Stimulated activated naive CD4-positive, alpha-beta T cell (primary cell): Measurements from ENCODE around the gene RPP25L.
"Not testable (repeated sequence)": the region's sequence is repeated elsewhere in the genome, so short reads cannot be mapped to it uniquely, and the experiment has no call there.

Source experiments
- DNase-seq, 6 experiments: peaks; one replicate each; lab custom pipeline; 2025; lab: John Stamatoyannopoulos, UW

Gene RPP25L

GRCh38 chr9:34611811-34612787, at the start of gene RPP25L:
RPP25L (minus strand) TSS chr9:34612097; CDS start chr9:34611296, 801 bp downstream.
- DNase-seq: peak; percentile 75 to 90 (median 82)

GRCh38 chr9:34659592-34660253, 47.8 kb upstream of the RPP25L start:
- DNase-seq: no peak

GRCh38 chr9:34658461-34658860, 46.6 kb upstream of the RPP25L start:
- DNase-seq: no peak

- no peak for DNase-seq
Measured at GRCh38 chr9:34656992-34657391, 45.1 kb upstream of the RPP25L start.

GRCh38 chr9:34655394-34655793, 43.5 kb upstream of the RPP25L start:
- no peak for DNase-seq

GRCh38 chr9:34654323-34655051, 42.6 kb upstream of the RPP25L start:
- no peak for DNase-seq

- DNase-seq: no peak
Measured at GRCh38 chr9:34653151-34654072, 41.5 kb upstream of the RPP25L start.

GRCh38 chr9:34652602-34653000, 40.7 kb upstream of the RPP25L start:
- DNase-seq: no peak

GRCh38 chr9:34651876-34652601, 40.1 kb upstream of the RPP25L start, which contains the start of gene IL11RA:
IL11RA (plus strand) TSS chr9:34652185; CDS start chr9:34655218, 3,033 bp downstream.
- DNase-seq: peak in 1 of 6 experiments; percentile 8

GRCh38 chr9:34651321-34651720, 39.4 kb upstream of the RPP25L start:
- DNase-seq: no peak

GRCh38 chr9:34650816-34651215, 38.9 kb upstream of the RPP25L start:
- DNase-seq: no peak

GRCh38 chr9:34648673-34649072, 36.8 kb upstream of the RPP25L start:
- DNase-seq: no peak

GRCh38 chr9:34647651-34648050, 35.8 kb upstream of the RPP25L start:
- no peak for DNase-seq

- DNase-seq: no peak
Measured at GRCh38 chr9:34647084-34647403, 35.1 kb upstream of the RPP25L start.

- peak; percentile 83 to 97 (median 91) for DNase-seq
Measured at GRCh38 chr9:34646211-34647083, 34.5 kb upstream of the RPP25L start, which contains the start of gene GALT. GALT (plus strand) TSS chr9:34646675; CDS start chr9:34646705, 30 bp downstream.

- DNase-seq: no peak
Measured at GRCh38 chr9:34644766-34645314, 32.9 kb upstream of the RPP25L start.

GRCh38 chr9:34642679-34643078, 30.8 kb upstream of the RPP25L start:
- DNase-seq: no peak

- DNase-seq: not testable (repeated sequence)
Measured at GRCh38 chr9:34639322-34639721, 27.4 kb upstream of the RPP25L start.

- DNase-seq: no peak
Measured at GRCh38 chr9:34638138-34638445, 26.2 kb upstream of the RPP25L start.
